ENCODE data around the gene CD274.

GRCh38 chr9:5448016-5448415 lies 2.3 kb upstream of the CD274 start:
- TF ChIP-seq CTCF (IDR thresholded peaks at IDR 0.05) (no peak), POLR2A (IDR thresholded peaks at IDR 0.05) (no peak)

Data from esophagus squamous epithelium (tissue), 4 donors.